GM13976 (cell line): Measurements from ENCODE around the gene GULP1.

Experiments used
- DNase-seq: peaks from one replicate; pipeline ENCODE4 v3.0.0; 2012; ENCODE audit warnings: low spot score
- in situ Hi-C: fragments of 300-500 bp; cut with MboI; formaldehyde crosslinking; loops from one replicate; pipeline ENCODE4 v1.12.0; 2022; ENCODE audit warnings: low sequenced_read_pairs, mixed read lengths, inconsistent platforms; ENCODE audit not compliant: unreplicated experiment
- TF ChIP-seq, protein P1 (sequence below): IDR thresholded peaks from 2 replicates; pipeline ENCODE4 v1.5.1; 2012; ENCODE audit warnings: borderline replicate concordance, mild to moderate bottlenecking; ENCODE audit not compliant: insufficient read depth; ENCODE audit errors: extremely low read depth, missing control alignments, control extremely low read depth

The GULP1 gene

DNA sequence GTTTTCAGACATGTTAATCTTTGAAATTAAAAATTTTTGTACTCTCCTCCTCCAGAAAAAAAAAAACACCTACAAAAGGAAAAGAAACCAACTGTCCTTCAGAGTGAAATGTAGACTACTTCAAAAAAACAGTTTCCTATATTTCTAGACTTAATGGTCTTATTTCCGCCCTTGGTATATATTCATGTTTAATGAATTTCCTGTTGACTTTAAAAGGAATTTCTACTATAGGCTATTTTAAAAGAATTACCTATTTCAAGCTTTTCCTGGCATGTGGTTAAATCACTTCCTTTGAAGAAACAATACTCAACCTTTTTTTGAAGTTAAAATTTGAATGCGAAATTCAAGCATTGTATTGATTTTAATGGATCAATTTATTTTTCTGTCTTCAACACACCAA is 29.2 kb downstream of the GULP1 start:
- in situ Hi-C loops: no loop called here
- DNase-seq: no peak
- TF ChIP-seq, protein P1, sequence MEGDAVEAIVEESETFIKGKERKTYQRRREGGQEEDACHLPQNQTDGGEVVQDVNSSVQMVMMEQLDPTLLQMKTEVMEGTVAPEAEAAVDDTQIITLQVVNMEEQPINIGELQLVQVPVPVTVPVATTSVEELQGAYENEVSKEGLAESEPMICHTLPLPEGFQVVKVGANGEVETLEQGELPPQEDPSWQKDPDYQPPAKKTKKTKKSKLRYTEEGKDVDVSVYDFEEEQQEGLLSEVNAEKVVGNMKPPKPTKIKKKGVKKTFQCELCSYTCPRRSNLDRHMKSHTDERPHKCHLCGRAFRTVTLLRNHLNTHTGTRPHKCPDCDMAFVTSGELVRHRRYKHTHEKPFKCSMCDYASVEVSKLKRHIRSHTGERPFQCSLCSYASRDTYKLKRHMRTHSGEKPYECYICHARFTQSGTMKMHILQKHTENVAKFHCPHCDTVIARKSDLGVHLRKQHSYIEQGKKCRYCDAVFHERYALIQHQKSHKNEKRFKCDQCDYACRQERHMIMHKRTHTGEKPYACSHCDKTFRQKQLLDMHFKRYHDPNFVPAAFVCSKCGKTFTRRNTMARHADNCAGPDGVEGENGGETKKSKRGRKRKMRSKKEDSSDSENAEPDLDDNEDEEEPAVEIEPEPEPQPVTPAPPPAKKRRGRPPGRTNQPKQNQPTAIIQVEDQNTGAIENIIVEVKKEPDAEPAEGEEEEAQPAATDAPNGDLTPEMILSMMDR: no peak

DNA sequence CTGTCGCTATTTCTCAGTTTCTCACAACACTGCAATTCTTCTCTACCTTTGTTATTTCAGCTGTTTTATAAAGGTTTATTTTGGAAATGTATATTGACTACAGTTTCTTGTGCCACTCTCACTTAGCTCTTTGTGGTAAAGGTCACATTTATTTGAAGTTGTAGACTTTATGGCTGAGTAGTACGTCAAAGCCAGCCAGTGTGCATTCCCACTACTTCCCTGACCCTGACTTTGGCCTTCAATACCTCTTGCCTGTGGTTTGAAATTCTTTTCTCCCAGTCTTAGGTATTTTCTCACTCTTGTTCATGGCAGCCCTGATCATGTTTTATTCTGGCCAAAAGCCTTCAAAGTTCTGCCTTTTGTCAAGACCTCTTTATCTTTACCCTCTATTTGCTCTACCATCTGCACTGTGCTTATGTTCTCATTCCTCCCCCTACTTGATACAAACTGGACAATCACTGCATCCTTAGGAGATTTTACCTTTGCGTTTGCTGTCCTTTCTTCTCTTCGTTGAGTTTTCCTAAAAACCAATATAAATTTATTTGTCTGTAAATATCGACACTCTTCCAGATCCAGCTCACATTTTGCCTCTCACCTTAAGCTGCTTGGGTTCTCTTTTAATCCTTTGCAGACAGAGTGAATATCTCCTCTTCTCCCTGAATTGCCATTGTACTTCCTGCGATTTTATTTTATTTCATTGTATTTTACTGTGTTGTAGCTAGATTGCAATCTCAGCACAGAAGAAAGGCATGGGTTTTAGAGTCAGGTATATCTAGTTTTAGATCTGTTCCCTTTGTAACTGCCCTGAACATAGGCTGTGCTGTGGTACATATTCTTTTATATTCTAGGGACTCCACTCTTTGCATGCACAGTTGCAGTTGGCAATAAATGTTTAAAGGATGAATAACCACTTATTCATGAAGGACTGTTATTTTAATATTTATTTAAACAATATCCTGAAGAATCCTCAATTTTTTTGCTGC is 31.2 kb downstream of the GULP1 start:
- in situ Hi-C loops: no loop called here
- TF ChIP-seq, protein P1: no peak
- DNase-seq: no peak

DNA sequence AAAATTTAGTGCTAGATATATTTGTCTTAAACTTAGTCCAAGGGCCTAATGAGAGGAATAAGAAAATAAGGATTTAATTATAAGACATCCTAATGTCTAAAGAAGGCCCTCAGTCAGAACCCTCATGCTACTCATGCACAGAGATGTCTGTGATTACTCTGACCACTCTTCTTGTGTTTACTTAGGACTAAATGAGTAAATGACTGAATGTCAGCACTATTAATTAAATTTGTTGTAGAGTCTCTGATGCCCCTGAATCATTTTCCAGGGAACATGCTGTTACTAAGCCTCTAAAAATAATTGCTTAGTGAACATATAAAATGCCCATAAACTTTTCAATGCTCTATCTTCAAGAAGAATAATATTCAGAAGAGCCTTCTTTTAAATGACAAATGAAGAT is 32.4 kb downstream of the GULP1 start:
- no peak for DNase-seq
- TF ChIP-seq, protein P1: no peak
- in situ Hi-C loops: no loop called here

DNA sequence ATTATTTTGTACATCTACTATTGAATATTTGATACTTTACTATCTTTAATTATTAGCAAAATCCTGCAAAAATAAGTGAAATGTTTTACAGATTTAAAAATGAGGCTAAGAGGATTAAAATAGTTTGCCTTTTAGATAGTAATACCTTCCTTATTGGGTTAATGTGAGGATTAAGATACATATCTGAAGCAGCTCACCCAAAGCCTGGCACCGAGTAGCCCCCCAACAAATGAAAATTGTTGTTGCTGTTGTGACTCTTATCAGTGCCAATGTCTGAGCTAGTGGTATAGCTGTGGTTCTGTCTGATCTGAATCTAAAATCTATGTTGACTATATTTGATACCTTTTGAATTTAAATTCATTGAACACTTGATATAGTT is 34.6 kb downstream of the GULP1 start:
- TF ChIP-seq, protein P1: no peak
- in situ Hi-C loops: no loop called here

DNA sequence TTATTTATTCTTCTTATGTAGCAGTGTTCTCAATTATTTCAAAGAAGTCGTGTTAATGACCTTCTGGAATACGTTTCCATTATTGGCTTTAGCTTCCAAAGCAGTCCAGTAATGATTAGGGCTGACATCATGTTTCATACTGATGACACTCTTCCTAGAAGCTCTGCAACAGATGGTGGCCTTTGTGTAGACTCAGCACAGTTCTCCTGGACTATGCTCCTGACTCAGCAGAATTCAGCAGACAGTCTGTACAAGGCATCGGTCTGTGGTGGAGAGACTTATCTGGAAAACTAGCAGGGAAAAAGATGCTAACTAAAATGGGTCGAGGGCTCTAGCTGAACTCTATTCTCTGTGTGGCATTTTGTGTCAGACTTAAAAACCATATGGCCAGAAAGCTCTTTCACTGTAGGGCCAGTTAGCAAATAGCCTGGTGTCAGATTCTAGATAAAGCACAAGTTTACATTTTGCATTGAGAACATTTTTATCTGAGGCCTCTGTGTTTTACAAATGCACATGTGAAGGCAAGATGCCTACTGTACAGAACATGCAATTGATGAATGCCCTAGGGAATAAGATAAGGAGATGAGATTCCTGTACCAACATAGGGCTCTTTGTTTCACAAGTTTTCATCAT is 35.1 kb downstream of the GULP1 start:
- TF ChIP-seq, protein P1: no peak
- no peak for DNase-seq
- in situ Hi-C loops: no loop called here

More for the DNA sequence above, 34.6 kb downstream of the GULP1 start:
- DNase-seq: no peak

DNA sequence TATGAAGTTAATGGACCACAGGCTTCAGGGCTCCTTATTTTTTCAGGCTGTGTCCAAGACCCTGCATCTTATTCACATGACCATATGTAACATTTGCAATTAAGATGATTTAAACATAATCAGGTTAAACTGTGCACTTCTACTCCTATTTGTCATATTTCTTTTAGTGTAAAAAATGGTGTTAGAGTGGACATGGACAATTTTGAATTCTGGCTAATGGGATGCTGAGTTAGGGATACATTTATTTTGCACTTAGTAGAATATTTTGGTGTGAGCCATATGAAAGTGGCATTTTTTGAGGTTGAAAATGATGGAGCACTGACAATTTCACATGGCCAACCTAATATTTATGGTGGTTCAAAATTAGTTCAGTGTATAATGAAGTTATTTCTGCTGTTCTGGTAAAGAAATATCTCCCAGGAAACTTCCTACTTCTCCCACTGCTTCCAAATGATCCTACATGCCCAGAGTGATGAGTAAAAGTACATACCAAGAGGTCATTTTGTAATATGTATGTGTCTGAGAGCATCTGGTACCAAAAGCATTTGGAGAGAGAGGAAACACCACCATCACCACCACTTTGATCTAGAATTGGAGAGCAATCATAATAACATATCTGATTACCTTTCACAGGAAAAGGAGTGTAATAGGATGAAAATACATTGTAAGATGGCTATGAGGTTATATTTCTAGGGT is 36.0 kb downstream of the GULP1 start:
- in situ Hi-C loops: no loop called here
- TF ChIP-seq, protein P1: no peak
- no peak for DNase-seq
